Nephron (organoid): Measurements from ENCODE around the gene ZNF417.
A peak's percentile ranks its signal among the peaks of the same experiment; 100 is the strongest.

ENCODE experiments used
- H3K27ac Mint-ChIP-seq, 3 experiments: 2 replicates each; pipeline ENCODE4 v1.8.0; 2020; ENCODE audit warnings: mixed read lengths in 3 of 3, mild to moderate bottlenecking in 2 of 3, moderate library complexity in 1 of 3
- H3K27me3 Mint-ChIP-seq: 2 replicates; pipeline ENCODE4 v1.8.0; 2021; ENCODE audit warnings: low read depth, mild to moderate bottlenecking, moderate library complexity, mixed read lengths
- H3K36me3 Mint-ChIP-seq: 2 replicates; pipeline ENCODE4 v1.8.0; 2020; ENCODE audit warnings: low read depth, mixed read lengths
- H3K4me1 Mint-ChIP-seq: 2 replicates; pipeline ENCODE4 v1.8.0; 2020; ENCODE audit warnings: mixed read lengths
- H3K4me3 Mint-ChIP-seq, 3 experiments: 2 replicates each; pipeline ENCODE4 v1.8.0; 2020; ENCODE audit warnings: mild to moderate bottlenecking in 3 of 3, mixed read lengths in 3 of 3, moderate library complexity in 2 of 3
- H3K9me3 Mint-ChIP-seq: 2 replicates; pipeline ENCODE4 v1.8.0; 2020; ENCODE audit warnings: mixed read lengths
- TF ChIP-seq, protein P1 (sequence below), 3 experiments: fragments of 200-600 bp; sonication (generic); IDR thresholded peaks; one replicate each; pipeline ENCODE4 v1.5.0; 2021; ENCODE audit warnings: antibody characterized with exemption in 3 of 3; ENCODE audit not compliant: unreplicated experiment in 3 of 3

ZNF417 gene

DNA sequence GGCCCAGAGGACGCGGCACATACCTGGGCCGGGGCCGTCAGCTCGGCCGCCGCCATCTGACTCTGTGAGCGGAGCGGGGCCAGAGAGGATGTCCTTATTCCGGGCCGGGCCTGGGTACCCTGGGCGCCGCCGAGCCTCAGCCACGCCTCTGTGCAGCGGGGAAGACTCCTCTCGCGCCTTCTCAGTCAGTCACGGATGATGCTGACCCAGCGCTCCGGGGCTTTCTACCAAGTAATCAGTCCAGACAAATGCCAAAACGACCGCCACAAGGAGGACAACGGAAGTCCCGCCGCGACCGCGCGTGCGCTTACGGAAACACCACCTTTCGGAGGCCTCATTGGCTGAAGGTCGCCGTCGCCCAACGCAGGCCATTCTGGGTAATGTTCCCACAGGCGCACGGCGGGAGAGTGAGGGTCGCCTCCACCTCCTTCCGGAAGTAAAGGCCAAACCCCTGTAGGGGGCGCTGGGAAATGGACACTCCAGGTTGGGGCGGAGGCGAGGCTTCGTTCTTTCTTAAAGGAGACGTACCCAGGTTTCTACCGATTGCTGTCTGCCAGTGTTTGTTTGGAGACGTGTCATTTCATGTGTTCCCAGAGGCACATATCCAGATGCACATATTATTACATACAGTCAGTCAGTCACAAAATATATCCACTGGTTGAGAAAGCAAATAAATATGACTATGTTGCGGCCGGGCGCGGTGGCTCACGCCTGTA lies 31.2 kb upstream of the ZNF417 start, which contains the start of gene ZNF256:
Gene ZNF256 (minus strand): TSS at position 288 of the 716 bp plus-strand sequence. CDS start 232 bp downstream, at position 56.
- no peaks in the 10 kb centered on the region for H3K27me3 Mint-ChIP-seq
- peaks cover 13% of the 10 kb centered on the region for H3K4me1 Mint-ChIP-seq
- peaks cover 57% of the 10 kb centered on the region for H3K36me3 Mint-ChIP-seq
- H3K27ac Mint-ChIP-seq: peak within 1 kb of the TSS; percentile 80 to 96 (median 95)
- TF ChIP-seq, protein P1, sequence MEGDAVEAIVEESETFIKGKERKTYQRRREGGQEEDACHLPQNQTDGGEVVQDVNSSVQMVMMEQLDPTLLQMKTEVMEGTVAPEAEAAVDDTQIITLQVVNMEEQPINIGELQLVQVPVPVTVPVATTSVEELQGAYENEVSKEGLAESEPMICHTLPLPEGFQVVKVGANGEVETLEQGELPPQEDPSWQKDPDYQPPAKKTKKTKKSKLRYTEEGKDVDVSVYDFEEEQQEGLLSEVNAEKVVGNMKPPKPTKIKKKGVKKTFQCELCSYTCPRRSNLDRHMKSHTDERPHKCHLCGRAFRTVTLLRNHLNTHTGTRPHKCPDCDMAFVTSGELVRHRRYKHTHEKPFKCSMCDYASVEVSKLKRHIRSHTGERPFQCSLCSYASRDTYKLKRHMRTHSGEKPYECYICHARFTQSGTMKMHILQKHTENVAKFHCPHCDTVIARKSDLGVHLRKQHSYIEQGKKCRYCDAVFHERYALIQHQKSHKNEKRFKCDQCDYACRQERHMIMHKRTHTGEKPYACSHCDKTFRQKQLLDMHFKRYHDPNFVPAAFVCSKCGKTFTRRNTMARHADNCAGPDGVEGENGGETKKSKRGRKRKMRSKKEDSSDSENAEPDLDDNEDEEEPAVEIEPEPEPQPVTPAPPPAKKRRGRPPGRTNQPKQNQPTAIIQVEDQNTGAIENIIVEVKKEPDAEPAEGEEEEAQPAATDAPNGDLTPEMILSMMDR (IDR thresholded peaks at IDR 0.05; ENCODE audit: unreplicated experiment in 3 of 3): peak; percentile 58 to 80 (median 61)
- peaks cover 59% of the 10 kb centered on the region for H3K9me3 Mint-ChIP-seq
- peak within 1 kb of the TSS; percentile 98 to 100 (median 99) for H3K4me3 Mint-ChIP-seq

DNA sequence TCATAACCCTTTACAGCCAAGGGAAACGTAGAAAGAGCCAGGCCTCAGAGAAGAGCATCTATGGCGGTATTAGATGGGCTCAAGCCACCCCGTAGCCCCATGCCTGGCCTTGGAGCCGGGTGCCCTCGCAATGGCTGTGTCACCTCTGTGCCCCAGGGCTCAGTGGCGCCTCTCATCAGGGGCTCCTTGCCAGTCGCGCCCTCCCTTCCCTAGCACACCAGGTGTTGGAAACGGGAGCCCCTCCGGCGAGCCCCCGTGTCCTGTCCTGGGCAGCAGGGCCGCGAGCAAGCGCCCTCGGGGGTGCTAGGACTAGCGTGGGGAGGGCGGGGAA lies 30.7 kb upstream of the ZNF417 start:
- Mint-ChIP-seq H3K4me3 (peak overlapping the region; percentile 98 to 100 (median 99)), H3K36me3 (peaks cover 62% of the 10 kb centered on the region), H3K27ac (peak overlapping the region in 1 of 3 experiments; percentile 80), H3K4me1 (peaks cover 13% of the 10 kb centered on the region), H3K9me3 (peaks cover 63% of the 10 kb centered on the region), H3K27me3 (no peaks in the 10 kb centered on the region)
- TF ChIP-seq, protein P1 (IDR thresholded peaks at IDR 0.05; ENCODE audit: unreplicated experiment in 3 of 3): no peak

DNA sequence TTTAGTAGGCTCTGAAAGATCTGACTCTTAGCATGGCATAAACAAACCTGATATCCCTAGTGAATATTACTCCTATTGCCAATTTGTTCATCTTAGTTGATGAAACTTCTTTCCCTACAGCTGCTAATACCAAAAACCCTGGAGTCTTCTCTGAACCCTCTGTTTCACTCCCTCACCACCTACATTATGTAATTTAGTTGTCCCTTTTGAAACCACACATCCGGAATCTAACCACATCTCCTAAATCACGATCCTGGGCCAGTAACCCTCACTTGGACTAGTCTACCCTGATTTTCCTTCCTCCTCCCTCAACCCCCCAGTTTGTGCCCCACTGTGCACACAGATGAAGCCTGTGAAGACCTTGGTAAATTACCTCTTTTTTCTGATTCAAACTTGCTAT lies 29.9 kb upstream of the ZNF417 start:
- Mint-ChIP-seq H3K4me3 (peak overlapping the region; percentile 98 to 100 (median 99)), H3K9me3 (peaks cover 64% of the 10 kb centered on the region), H3K27me3 (no peaks in the 10 kb centered on the region), H3K27ac (no peak overlapping the region), H3K4me1 (peaks cover 13% of the 10 kb centered on the region), H3K36me3 (peaks cover 68% of the 10 kb centered on the region)
- TF ChIP-seq, protein P1 (IDR thresholded peaks at IDR 0.05; ENCODE audit: unreplicated experiment in 3 of 3): no peak

DNA sequence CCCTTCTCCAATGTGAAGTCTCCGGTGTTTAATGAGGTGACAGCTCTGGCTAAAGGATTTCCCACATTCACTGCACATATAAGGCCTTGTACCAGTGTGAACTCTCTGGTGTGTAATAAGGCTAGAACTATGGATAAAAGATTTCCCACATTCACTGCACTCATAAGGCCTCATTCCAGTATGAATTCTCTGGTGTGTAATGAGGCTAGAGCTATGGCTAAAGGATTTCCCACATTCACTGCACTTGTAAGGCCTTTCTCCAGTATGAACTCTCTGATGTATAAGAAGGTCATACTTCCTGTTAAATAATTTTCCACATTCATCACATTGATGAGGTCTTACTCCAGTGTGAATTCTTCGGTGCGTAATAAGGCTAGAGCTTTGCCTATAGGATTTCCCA lies 25.2 kb upstream of the ZNF417 start:
- Mint-ChIP-seq H3K27ac (no peak overlapping the region), H3K4me3 (no peak overlapping the region), H3K9me3 (peaks cover 75% of the 10 kb centered on the region), H3K36me3 (peaks cover 98% of the 10 kb centered on the region), H3K4me1 (peaks cover 5% of the 10 kb centered on the region), H3K27me3 (no peaks in the 10 kb centered on the region)
- TF ChIP-seq, protein P1 (IDR thresholded peaks at IDR 0.05; ENCODE audit: unreplicated experiment in 3 of 3): no peak

DNA sequence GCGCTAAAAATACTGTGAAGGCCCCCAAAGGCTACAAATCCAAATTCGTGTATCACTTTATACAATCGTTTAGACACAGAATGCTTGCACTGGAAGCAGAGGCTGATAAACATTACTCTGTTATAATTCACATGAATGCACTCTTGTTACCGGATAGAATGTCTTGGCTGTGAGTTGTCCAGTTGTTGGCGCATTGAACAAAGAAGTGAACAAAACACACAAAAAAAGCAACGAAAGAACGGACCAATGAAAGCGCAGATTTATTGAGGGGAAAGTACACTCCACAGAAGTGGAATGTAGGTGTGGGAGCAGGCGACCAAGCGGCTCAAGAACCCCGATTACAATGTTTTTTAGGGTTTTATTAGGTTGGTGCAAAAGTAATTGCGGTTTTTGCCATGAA lies 19.3 kb upstream of the ZNF417 start:
- H3K4me3 Mint-ChIP-seq: peak overlapping the region; percentile 97 to 100 (median 98)
- H3K27ac Mint-ChIP-seq: no peak overlapping the region
- peaks cover 71% of the 10 kb centered on the region for H3K9me3 Mint-ChIP-seq
- H3K4me1 Mint-ChIP-seq: peaks cover 11% of the 10 kb centered on the region
- TF ChIP-seq, protein P1 (IDR thresholded peaks at IDR 0.05; ENCODE audit: unreplicated experiment in 3 of 3): no peak
- no peaks in the 10 kb centered on the region for H3K27me3 Mint-ChIP-seq
- peaks cover 98% of the 10 kb centered on the region for H3K36me3 Mint-ChIP-seq
